GM23338 (cell line): Measurements from ENCODE around the gene RBFOX1. TPM values are rescaled to one million over a fixed set of nuclear protein-coding genes. Genes with fewer than 3 reads are reported as not detected.

Source experiments
- ATAC-seq: fragments of 200-7000 bp; cut with Tn5 transposase; 3 replicates; pipeline ENCODE4 v1.9.1; 2020
- DNase-seq: peaks from one replicate; pipeline ENCODE4 v3.0.0-alpha.2; 2015; ENCODE audit warnings: low spot score
- H2AFZ ChIP-seq: fragments of 200-600 bp; sonication (generic); 2 replicates; pipeline ENCODE4 v1.8.0; 2016; ENCODE audit warnings: antibody characterized with exemption, mild to moderate bottlenecking, moderate library complexity
- H3F3A ChIP-seq: fragments of 200-600 bp; sonication (generic); replicated peaks from 2 replicates; pipeline ENCODE4 v1.8.0; 2017; ENCODE audit warnings: antibody characterized with exemption, mixed run types, low read depth
- H3K27ac ChIP-seq: fragments of 200-600 bp; sonication (generic); 2 replicates; pipeline ENCODE4 v1.6.1; 2016; ENCODE audit warnings: low read depth
- H3K27me3 ChIP-seq: fragments of 200-600 bp; sonication (generic); 2 replicates; pipeline ENCODE4 v1.8.0; 2016; ENCODE audit warnings: mild to moderate bottlenecking, mixed run types, moderate library complexity; ENCODE audit not compliant: insufficient read depth
- H3K36me3 ChIP-seq: fragments of 200-600 bp; sonication (generic); 2 replicates; pipeline ENCODE4 v1.8.0; 2016; ENCODE audit warnings: mild to moderate bottlenecking; ENCODE audit not compliant: insufficient read depth
- H3K4me1 ChIP-seq: fragments of 200-600 bp; sonication (generic); 2 replicates; pipeline ENCODE4 v1.8.0; 2016; ENCODE audit warnings: mild to moderate bottlenecking, moderate library complexity; ENCODE audit not compliant: insufficient read depth
- H3K4me2 ChIP-seq: fragments of 200-600 bp; sonication (generic); 2 replicates; pipeline ENCODE4 v1.7.1; 2017; ENCODE audit warnings: mixed run types
- H3K4me3 ChIP-seq: fragments of 200-600 bp; sonication (generic); 2 replicates; pipeline ENCODE4 v1.6.1; 2016; ENCODE audit warnings: mixed run types
- H3K79me2 ChIP-seq: fragments of 200-600 bp; sonication (generic); replicated peaks from 2 replicates; pipeline ENCODE4 v1.8.0; 2017; ENCODE audit warnings: mild to moderate bottlenecking; ENCODE audit not compliant: insufficient read depth
- H3K9me2 ChIP-seq: fragments of 200-600 bp; sonication (generic); 2 replicates; pipeline ENCODE4 v1.8.0; 2017; ENCODE audit not compliant: insufficient read depth
- H4K20me1 ChIP-seq: fragments of 200-600 bp; sonication (generic); replicated peaks from 2 replicates; pipeline ENCODE4 v1.8.0; 2017; ENCODE audit warnings: mild to moderate bottlenecking; ENCODE audit not compliant: insufficient read depth
- H3K27ac Mint-ChIP-seq: 2 replicates; pipeline ENCODE4 v1.8.0; 2020; ENCODE audit warnings: inconsistent platforms, mild to moderate bottlenecking, moderate library complexity, mixed read lengths
- H3K27me3 Mint-ChIP-seq: 3 replicates; pipeline ENCODE4 v1.8.0; 2022; ENCODE audit warnings: low read depth, mild to moderate bottlenecking, moderate library complexity, mixed read lengths, inconsistent platforms; ENCODE audit not compliant: insufficient read depth, poor library complexity
- H3K36me3 Mint-ChIP-seq: 3 replicates; pipeline ENCODE4 v1.8.0; 2021; ENCODE audit warnings: low read depth, mild to moderate bottlenecking, inconsistent platforms, moderate library complexity, mixed read lengths
- H3K4me1 Mint-ChIP-seq: 3 replicates; pipeline ENCODE4 v1.8.0; 2020; ENCODE audit warnings: mild to moderate bottlenecking, inconsistent platforms, mixed read lengths
- H3K4me3 Mint-ChIP-seq: 3 replicates; pipeline ENCODE4 v1.8.0; 2021; ENCODE audit warnings: moderate library complexity, mild to moderate bottlenecking, inconsistent platforms, mixed read lengths
- H3K9me3 Mint-ChIP-seq: 3 replicates; pipeline ENCODE4 v1.8.0; 2020; ENCODE audit warnings: moderate library complexity, mild to moderate bottlenecking, inconsistent platforms, mixed read lengths
- CREB1 ChIP-seq: fragments of 250-450 bp; sonication (Bioruptor Pico); IDR thresholded peaks from 2 replicates; pipeline ENCODE4 v1.5.0; 2020; ENCODE audit warnings: low read depth, mild to moderate bottlenecking, moderate library complexity
- CTCF ChIP-seq, 2 experiments: fragments of 200-600 bp in 1 of 2; sonication (generic) in 1 of 2; conservative IDR thresholded peaks; 2 replicates each; pipeline versions ENCODE4 v1.5.1 to v1.6.1; 2016 to 2017; ENCODE audit warnings: antibody characterized with exemption in 2 of 2, low read depth in 2 of 2, mild to moderate bottlenecking in 2 of 2, moderate library complexity in 1 of 2
- EZH2 ChIP-seq: fragments of 200-600 bp; sonication (generic); IDR thresholded peaks from one replicate; pipeline ENCODE4 v1.8.0; 2017; ENCODE audit warnings: antibody characterized with exemption, mild to moderate bottlenecking, low read depth; ENCODE audit not compliant: unreplicated experiment
- EZH2phosphoT487 ChIP-seq: fragments of 200-600 bp; sonication (generic); IDR thresholded peaks from one replicate; pipeline ENCODE4 v1.8.1; 2018; ENCODE audit warnings: antibody characterized with exemption; ENCODE audit not compliant: unreplicated experiment
- JUNB ChIP-seq: IDR thresholded peaks from one replicate; pipeline ENCODE4 v1.6.1; 2016; ENCODE audit warnings: antibody characterized with exemption; ENCODE audit not compliant: unreplicated experiment
- NANOG ChIP-seq: IDR thresholded peaks from 2 replicates; pipeline ENCODE4 v1.6.1; 2016; ENCODE audit warnings: antibody characterized with exemption, borderline replicate concordance
- POLR2AphosphoS5 ChIP-seq: IDR thresholded peaks from 2 replicates; pipeline ENCODE4 v1.6.1; 2016; ENCODE audit warnings: antibody characterized with exemption, low read depth
- REST ChIP-seq: IDR thresholded peaks from one replicate; pipeline ENCODE4 v1.6.1; 2018; ENCODE audit warnings: antibody characterized with exemption; ENCODE audit not compliant: unreplicated experiment
- STAT1 ChIP-seq: IDR thresholded peaks from one replicate; pipeline ENCODE4 v1.6.1; 2016; ENCODE audit warnings: antibody characterized with exemption; ENCODE audit not compliant: unreplicated experiment
- ZNF114 ChIP-seq: fragments of 250-450 bp; sonication (Bioruptor Pico); IDR thresholded peaks from 2 replicates; pipeline ENCODE4 v1.5.0; 2020; ENCODE audit warnings: mild to moderate bottlenecking, moderate library complexity
- ZNF331 ChIP-seq: fragments of 250-450 bp; sonication (Bioruptor Pico); IDR thresholded peaks from 2 replicates; pipeline ENCODE4 v1.5.0; 2020; ENCODE audit warnings: low read depth, mild to moderate bottlenecking, moderate library complexity
- polyA plus RNA-seq: library from polyadenylated mRNA; unstranded; fragments of >200 nt; fragmentation: Nextera tagmentation; extraction: Ambion mirVana; gene quantifications from 2 replicates; pipeline ENCODE4 v1.2.1, GENCODE V29; 2016
- total RNA-seq: library from RNA; depleted of rRNA; stranded (reverse); fragments of >200 nt; shearing (Covaris generic); gene quantifications from 2 replicates; pipeline ENCODE4 v1.2.3, GENCODE V29; 2014
- TF ChIP-seq, protein P1 (sequence below): IDR thresholded peaks from 2 replicates; pipeline ENCODE4 v1.6.1; 2016; ENCODE audit warnings: antibody characterized with exemption
- TF ChIP-seq, protein P2 (sequence below): fragments of 250-450 bp; sonication (Bioruptor Pico); IDR thresholded peaks from 2 replicates; pipeline ENCODE4 v1.5.0; 2020; ENCODE audit warnings: mild to moderate bottlenecking, moderate library complexity

Gene RBFOX1
- total and polyA plus RNA-seq, 2 experiments from 2014 or later, result 2.5 to 3.6 TPM

DNA sequence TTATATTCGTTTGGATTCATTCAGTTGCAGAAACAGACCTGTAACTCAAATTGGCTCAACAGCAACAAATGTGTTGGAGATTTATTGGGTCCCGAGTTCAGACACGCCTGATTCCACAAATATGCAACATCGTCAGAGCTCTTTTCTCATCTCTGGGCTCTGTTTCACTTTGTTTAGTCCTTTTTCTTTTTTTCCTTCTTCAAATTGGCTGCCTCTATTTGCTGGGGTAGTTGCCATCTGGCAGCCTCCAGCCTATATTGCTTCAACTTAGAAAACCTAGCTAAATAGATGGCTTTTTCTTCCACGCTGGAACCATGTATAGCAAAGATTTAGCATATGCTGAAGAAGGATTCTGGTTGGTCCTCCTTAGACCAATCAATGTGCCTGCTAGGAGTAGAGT, 398.5 kb downstream of the RBFOX1 start:
- Histone ChIP-seq H3F3A (no peaks in the 10 kb centered on the region), H3K79me2 (no peaks in the 10 kb centered on the region), H3K4me3 (no peak overlapping the region), H3K4me2 (no peak overlapping the region), H3K9me2 (no peaks in the 10 kb centered on the region), H3K36me3 (no peaks in the 10 kb centered on the region), H4K20me1 (no peaks in the 10 kb centered on the region), H2AFZ (no peak overlapping the region), H3K27me3 (no peaks in the 10 kb centered on the region), H3K27ac (no peak overlapping the region), H3K4me1 (no peaks in the 10 kb centered on the region)
- Mint-ChIP-seq H3K4me3 (no peak overlapping the region), H3K27ac (no peak overlapping the region), H3K36me3 (no peaks in the 10 kb centered on the region), H3K4me1 (no peaks in the 10 kb centered on the region), H3K27me3 (no peaks in the 10 kb centered on the region), H3K9me3 (no peaks in the 10 kb centered on the region; the same call in 2 of the 3 replicates)
- DNase-seq, result no peak
- ATAC-seq, result no peak
- TF ChIP-seq NANOG (no peak), REST (no peak), CREB1 (CRISPR knock-in tag) (no peak), EZH2 (no peak), STAT1 (no peak), POLR2AphosphoS5 (no peak), JUNB (no peak), ZNF114 (CRISPR knock-in tag) (no peak), ZNF331 (CRISPR knock-in tag) (no peak), CTCF (conservative IDR thresholded peaks at IDR 0.05; ENCODE audit: low read depth in 2 of 2) (no peak), EZH2phosphoT487 (no peak)
- TF ChIP-seq, protein P1, sequence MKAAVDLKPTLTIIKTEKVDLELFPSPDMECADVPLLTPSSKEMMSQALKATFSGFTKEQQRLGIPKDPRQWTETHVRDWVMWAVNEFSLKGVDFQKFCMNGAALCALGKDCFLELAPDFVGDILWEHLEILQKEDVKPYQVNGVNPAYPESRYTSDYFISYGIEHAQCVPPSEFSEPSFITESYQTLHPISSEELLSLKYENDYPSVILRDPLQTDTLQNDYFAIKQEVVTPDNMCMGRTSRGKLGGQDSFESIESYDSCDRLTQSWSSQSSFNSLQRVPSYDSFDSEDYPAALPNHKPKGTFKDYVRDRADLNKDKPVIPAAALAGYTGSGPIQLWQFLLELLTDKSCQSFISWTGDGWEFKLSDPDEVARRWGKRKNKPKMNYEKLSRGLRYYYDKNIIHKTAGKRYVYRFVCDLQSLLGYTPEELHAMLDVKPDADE, result no peak
- TF ChIP-seq, protein P2, sequence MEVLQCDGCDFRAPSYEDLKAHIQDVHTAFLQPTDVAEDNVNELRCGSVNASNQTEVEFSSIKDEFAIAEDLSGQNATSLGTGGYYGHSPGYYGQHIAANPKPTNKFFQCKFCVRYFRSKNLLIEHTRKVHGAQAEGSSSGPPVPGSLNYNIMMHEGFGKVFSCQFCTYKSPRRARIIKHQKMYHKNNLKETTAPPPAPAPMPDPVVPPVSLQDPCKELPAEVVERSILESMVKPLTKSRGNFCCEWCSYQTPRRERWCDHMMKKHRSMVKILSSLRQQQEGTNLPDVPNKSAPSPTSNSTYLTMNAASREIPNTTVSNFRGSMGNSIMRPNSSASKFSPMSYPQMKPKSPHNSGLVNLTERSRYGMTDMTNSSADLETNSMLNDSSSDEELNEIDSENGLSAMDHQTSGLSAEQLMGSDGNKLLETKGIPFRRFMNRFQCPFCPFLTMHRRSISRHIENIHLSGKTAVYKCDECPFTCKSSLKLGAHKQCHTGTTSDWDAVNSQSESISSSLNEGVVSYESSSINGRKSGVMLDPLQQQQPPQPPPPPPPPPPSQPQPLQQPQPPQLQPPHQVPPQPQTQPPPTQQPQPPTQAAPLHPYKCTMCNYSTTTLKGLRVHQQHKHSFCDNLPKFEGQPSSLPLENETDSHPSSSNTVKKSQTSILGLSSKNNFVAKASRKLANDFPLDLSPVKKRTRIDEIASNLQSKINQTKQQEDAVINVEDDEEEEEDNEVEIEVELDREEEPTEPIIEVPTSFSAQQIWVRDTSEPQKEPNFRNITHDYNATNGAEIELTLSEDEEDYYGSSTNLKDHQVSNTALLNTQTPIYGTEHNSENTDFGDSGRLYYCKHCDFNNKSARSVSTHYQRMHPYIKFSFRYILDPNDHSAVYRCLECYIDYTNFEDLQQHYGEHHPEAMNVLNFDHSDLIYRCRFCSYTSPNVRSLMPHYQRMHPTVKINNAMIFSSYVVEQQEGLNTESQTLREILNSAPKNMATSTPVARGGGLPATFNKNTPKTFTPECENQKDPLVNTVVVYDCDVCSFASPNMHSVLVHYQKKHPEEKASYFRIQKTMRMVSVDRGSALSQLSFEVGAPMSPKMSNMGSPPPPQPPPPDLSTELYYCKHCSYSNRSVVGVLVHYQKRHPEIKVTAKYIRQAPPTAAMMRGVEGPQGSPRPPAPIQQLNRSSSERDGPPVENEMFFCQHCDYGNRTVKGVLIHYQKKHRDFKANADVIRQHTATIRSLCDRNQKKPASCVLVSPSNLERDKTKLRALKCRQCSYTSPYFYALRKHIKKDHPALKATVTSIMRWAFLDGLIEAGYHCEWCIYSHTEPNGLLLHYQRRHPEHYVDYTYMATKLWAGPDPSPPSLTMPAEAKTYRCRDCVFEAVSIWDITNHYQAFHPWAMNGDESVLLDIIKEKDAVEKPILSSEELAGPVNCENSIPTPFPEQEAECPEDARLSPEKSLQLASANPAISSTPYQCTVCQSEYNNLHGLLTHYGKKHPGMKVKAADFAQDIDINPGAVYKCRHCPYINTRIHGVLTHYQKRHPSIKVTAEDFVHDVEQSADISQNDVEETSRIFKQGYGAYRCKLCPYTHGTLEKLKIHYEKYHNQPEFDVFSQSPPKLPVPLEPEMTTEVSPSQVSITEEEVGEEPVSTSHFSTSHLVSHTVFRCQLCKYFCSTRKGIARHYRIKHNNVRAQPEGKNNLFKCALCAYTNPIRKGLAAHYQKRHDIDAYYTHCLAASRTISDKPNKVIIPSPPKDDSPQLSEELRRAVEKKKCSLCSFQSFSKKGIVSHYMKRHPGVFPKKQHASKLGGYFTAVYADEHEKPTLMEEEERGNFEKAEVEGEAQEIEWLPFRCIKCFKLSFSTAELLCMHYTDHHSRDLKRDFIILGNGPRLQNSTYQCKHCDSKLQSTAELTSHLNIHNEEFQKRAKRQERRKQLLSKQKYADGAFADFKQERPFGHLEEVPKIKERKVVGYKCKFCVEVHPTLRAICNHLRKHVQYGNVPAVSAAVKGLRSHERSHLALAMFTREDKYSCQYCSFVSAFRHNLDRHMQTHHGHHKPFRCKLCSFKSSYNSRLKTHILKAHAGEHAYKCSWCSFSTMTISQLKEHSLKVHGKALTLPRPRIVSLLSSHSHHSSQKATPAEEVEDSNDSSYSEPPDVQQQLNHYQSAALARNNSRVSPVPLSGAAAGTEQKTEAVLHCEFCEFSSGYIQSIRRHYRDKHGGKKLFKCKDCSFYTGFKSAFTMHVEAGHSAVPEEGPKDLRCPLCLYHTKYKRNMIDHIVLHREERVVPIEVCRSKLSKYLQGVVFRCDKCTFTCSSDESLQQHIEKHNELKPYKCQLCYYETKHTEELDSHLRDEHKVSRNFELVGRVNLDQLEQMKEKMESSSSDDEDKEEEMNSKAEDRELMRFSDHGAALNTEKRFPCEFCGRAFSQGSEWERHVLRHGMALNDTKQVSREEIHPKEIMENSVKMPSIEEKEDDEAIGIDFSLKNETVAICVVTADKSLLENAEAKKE (CRISPR knock-in tag), result no peak
